ENCODE measurements around the gene ZNF615. TPM values are rescaled to one million over a fixed set of nuclear protein-coding genes. Genes with fewer than 3 reads are reported as not detected.
"Not testable (repeated sequence)": the region's sequence is repeated elsewhere in the genome, so short reads cannot be mapped to it uniquely, and the experiment has no call there.

Gene ZNF615
- polyA plus RNA-seq, 1 experiment, result 3.8 TPM

DNA sequence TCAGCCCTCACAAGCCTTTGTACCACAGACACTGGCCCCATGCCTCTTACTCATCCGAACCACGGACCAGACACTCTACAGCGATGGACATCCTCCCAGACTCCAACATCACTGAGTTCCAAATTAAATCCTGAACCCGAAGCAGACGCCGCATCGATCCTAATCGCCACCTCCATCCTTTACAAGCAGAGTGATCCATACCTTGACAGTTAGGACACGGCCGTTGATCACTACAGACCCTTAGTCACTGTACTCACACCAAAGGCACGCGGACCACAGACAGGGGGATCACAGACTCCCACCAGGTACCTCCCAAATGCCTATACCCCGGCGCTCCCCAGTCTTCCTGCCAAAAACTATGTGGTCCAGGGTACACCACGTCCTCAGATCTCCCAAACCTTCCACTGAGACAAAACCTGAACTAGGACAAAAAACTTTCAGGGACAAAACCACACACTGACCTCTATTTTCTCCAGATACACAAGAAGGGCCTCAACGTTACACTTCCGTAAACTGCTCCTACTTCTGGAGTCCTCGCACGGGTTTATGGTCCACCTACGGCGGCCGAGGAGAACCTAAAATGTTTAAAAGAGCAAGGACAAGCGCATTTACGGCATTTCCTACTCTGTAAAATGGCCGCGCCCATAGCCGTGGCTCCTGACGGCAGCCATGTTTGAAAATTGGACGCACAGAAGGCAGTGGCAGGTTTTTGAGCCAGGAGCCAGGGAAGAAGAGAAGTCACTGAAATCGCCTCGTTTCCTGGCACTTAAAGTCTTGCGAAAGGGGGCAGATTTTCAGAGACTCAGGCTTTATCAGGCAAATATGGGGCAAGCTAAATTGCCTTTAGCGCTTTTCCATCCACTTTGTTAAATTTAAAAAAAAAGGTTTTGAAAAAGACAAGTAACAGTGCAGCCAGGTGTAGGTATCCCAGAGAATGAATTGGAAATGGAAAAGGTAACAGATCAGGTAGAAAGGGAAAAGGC lies 21.4 kb downstream of the ZNF615 start, which contains the start of gene ZNF350:
ZNF350 (minus strand) TSS at position 532 of the 983 bp plus-strand sequence. CDS start 12,480 bp downstream, outside the sequence.
- H3K4me3 ChIP-seq (ENCODE audit: low read depth, low read length), result peak within 1 kb of the TSS; percentile 53
- TF ChIP-seq, protein P1, sequence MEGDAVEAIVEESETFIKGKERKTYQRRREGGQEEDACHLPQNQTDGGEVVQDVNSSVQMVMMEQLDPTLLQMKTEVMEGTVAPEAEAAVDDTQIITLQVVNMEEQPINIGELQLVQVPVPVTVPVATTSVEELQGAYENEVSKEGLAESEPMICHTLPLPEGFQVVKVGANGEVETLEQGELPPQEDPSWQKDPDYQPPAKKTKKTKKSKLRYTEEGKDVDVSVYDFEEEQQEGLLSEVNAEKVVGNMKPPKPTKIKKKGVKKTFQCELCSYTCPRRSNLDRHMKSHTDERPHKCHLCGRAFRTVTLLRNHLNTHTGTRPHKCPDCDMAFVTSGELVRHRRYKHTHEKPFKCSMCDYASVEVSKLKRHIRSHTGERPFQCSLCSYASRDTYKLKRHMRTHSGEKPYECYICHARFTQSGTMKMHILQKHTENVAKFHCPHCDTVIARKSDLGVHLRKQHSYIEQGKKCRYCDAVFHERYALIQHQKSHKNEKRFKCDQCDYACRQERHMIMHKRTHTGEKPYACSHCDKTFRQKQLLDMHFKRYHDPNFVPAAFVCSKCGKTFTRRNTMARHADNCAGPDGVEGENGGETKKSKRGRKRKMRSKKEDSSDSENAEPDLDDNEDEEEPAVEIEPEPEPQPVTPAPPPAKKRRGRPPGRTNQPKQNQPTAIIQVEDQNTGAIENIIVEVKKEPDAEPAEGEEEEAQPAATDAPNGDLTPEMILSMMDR (IDR thresholded peaks at IDR 0.05; ENCODE audit: insufficient read depth, low read depth, low read length), result no peak
- DNase-seq (ENCODE audit: low read depth), result peak; percentile 81
- ChIA-PET POLR2A (no interaction called here), CTCF (no interaction called here)
- H3K36me3 ChIP-seq (ENCODE audit: control insufficient read depth, insufficient read depth, low read length), result no peaks in the 10 kb centered on the region; the same call in 1 of the 2 replicates
- no peaks in the 10 kb centered on the region for H3K27me3 ChIP-seq (ENCODE audit: control insufficient read depth, insufficient read depth, low read length)

DNA sequence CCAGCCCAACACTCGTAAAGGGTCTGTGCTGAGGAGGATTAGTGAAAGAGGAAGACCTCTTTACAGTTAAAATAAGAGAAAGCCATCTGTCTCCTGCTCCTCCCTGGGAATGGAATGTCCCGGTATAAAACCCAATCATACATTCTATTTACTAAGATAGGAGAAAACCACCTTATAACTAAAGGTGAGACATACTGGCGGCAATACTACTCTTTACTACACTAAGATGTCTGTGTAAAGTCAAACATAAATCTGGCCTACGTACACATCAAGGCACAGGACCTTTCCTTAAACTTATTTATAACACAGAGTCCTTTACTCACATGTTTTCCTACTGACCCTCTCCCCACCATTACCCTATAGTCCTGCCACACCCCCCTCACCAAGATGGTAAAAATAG lies 24.6 kb downstream of the ZNF615 start:
- H3K36me3 ChIP-seq (ENCODE audit: control insufficient read depth, insufficient read depth, low read length), result no peaks in the 10 kb centered on the region; the same call in 1 of the 2 replicates
- TF ChIP-seq, protein P1 (IDR thresholded peaks at IDR 0.05; ENCODE audit: insufficient read depth, low read depth, low read length), result no peak
- no peaks in the 10 kb centered on the region for H3K27me3 ChIP-seq (ENCODE audit: control insufficient read depth, insufficient read depth, low read length)
- H3K4me3 ChIP-seq (ENCODE audit: low read depth, low read length), result no peak overlapping the region
- POLR2A ChIA-PET, result no interaction called here
- CTCF ChIA-PET, result no interaction called here
- DNase-seq (ENCODE audit: low read depth), result no peak

DNA sequence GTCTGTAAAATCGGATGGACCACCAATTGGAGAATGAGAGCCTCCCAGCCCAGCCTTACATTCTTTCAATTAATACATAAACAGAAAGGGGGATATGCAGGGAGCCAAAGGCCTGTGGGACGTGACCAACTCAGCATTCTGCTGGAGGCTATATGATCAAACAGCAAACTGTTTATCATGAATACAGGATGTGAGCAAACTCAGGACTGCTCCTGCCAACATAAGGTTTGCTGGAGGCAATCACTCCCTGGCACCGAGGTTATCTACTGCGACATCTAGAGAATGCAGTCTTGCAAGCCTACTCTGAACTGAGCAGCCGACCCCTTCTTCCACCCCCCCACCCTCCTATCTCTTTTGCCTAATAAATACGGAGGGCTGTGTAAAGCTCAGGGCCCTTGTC lies 27.1 kb downstream of the ZNF615 start:
- CTCF ChIA-PET; POLR2A ChIA-PET; H3K27me3 ChIP-seq (ENCODE audit: control insufficient read depth, insufficient read depth, low read length); H3K4me3 ChIP-seq (ENCODE audit: low read depth, low read length); H3K36me3 ChIP-seq (ENCODE audit: control insufficient read depth, insufficient read depth, low read length); DNase-seq (ENCODE audit: low read depth): not testable (repeated sequence)

DNA sequence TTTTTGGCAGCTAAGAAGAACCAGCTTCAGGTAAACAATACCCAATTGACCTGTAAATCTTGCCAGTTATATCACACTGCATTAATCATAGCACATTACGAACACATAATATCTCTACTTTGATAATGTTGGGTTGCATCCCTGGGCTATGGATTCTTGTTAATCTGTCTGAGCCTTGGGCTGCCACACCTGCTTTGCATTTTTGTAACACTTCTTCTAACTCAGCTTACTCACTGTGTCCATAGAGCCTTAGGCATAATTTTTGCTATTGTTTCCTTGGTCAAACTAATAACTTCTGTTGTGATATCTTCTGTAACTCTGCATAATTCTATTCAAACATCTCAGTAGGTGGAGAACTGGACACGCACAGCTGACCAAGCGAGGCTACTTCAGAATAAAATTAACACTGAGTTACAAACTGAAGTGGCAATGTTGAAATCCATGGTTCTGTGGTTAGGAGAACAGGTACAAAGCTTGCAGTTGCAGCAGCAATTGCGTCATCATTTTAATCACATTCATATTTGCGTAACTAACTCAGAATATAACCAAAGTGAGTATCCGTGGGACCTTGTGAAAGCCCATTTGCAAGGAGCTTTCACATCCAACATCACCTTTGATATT lies 27.8 kb downstream of the ZNF615 start:
- CTCF ChIA-PET, result no interaction called here
- TF ChIP-seq, protein P1 (IDR thresholded peaks at IDR 0.05; ENCODE audit: insufficient read depth, low read depth, low read length), result no peak
- POLR2A ChIA-PET, result no interaction called here
- Histone ChIP-seq H3K27me3 (ENCODE audit: control insufficient read depth, insufficient read depth, low read length) (no peaks in the 10 kb centered on the region), H3K4me3 (ENCODE audit: low read depth, low read length) (no peak overlapping the region), H3K36me3 (ENCODE audit: control insufficient read depth, insufficient read depth, low read length) (no peaks in the 10 kb centered on the region; the same call in 1 of the 2 replicates)
- no peak for DNase-seq (ENCODE audit: low read depth)

DNA sequence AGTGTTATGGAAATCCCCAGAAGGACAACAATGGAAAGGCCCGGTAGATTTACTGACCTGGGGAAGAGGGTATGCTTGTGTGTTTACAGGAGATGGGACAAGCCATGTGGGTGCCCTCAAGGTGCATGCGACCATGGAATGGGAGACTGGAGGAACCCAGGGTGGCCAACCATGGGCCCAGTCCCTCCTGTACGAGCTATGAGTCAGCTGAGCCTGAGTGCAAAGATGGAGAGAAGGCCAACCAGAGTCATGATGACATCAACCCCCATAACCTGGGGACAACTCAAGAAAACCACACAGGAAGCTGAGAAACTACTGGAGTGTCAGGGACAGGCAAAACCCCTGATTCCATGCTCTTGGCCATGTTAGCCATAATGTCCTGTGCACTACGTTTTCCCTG lies 29.1 kb downstream of the ZNF615 start:
- ChIA-PET POLR2A (no interaction called here), CTCF (no interaction called here)
- Histone ChIP-seq H3K4me3 (ENCODE audit: low read depth, low read length) (no peak overlapping the region), H3K36me3 (ENCODE audit: control insufficient read depth, insufficient read depth, low read length) (peaks cover under 1% of the 10 kb centered on the region), H3K27me3 (ENCODE audit: control insufficient read depth, insufficient read depth, low read length) (no peaks in the 10 kb centered on the region)
- no peak for DNase-seq (ENCODE audit: low read depth)
- TF ChIP-seq, protein P1 (IDR thresholded peaks at IDR 0.05; ENCODE audit: insufficient read depth, low read depth, low read length), result no peak

All from BJ (cell line).